Subcutaneous adipose tissue (tissue), 4 donors: ENCODE results near the gene KRT34. TPM values are rescaled to one million over a fixed set of nuclear protein-coding genes. Genes with fewer than 3 reads are reported as not detected.

Experiments
- CTCF ChIP-seq: fragments of 450-650 bp; IDR thresholded peaks from one replicate; pipeline ENCODE4 v1.5.1; 2016; ENCODE audit warnings: low read depth, mild to moderate bottlenecking, control low read depth, antibody characterized with exemption, moderate library complexity
- total RNA-seq, 4 donors: library from RNA; depleted of rRNA; stranded (reverse); fragments of >200 nt; gene quantifications; one replicate each; pipeline ENCODE4 v1.1.0, GENCODE V29; 2016

The KRT34 gene
- total RNA-seq, 4 donors from 2014 or later: not detected

- no peak for TF ChIP-seq CTCF
These were observed 48.3 kb downstream of the KRT34 start for GRCh38 chr17:41333836-41334235.

GRCh38 chr17:41333098-41333497, 49.0 kb downstream of the KRT34 start:
- no peak for TF ChIP-seq CTCF

GRCh38 chr17:41332239-41332638, 49.9 kb downstream of the KRT34 start:
- TF ChIP-seq CTCF: no peak

GRCh38 chr17:41331606-41332005, 50.5 kb downstream of the KRT34 start:
- no peak for TF ChIP-seq CTCF

- TF ChIP-seq CTCF: no peak
These were observed 52.7 kb downstream of the KRT34 start for GRCh38 chr17:41329279-41329948.

GRCh38 chr17:41328207-41328606, 53.9 kb downstream of the KRT34 start:
- TF ChIP-seq CTCF: no peak

Other genes with a start within 250 kb of the KRT34 start
- not detected for gene KRTAP4-6, start 241.8 kb downstream of the KRT34 start, total RNA-seq
- gene KRTAP4-5, start 232.5 kb downstream of the KRT34 start, total RNA-seq: not detected
- gene KRTAP4-4, start 221.6 kb downstream of the KRT34 start, total RNA-seq: not detected
- not detected for gene KRTAP4-3, start 214.1 kb downstream of the KRT34 start, total RNA-seq
- not detected for gene KRTAP4-2, start 204.1 kb downstream of the KRT34 start, total RNA-seq
- not detected for gene KRTAP4-1, start 197.4 kb downstream of the KRT34 start, total RNA-seq
- gene KRTAP9-1, start 192.4 kb downstream of the KRT34 start, total RNA-seq: not detected
- not detected for gene KRTAP9-2, start 155.7 kb downstream of the KRT34 start, total RNA-seq
- not detected for gene KRTAP9-3, start 149.9 kb downstream of the KRT34 start, total RNA-seq
- not detected for gene KRTAP9-8, start 144.3 kb downstream of the KRT34 start, total RNA-seq
- gene KRTAP9-4, start 132.6 kb downstream of the KRT34 start, total RNA-seq: not detected
- gene KRTAP9-9, start 126.9 kb downstream of the KRT34 start, total RNA-seq: not detected
- not detected for gene KRTAP9-6, start 116.9 kb downstream of the KRT34 start, total RNA-seq
- not detected for gene KRTAP9-7, start 106.6 kb downstream of the KRT34 start, total RNA-seq
- not detected for gene KRTAP29-1, start 79.5 kb downstream of the KRT34 start, total RNA-seq
- gene KRTAP16-1, start 73.0 kb downstream of the KRT34 start, total RNA-seq: not detected
- gene KRTAP17-1, start 66.6 kb downstream of the KRT34 start, total RNA-seq: not detected
- not detected for gene KRT33A, start 31.5 kb downstream of the KRT34 start, total RNA-seq
- gene KRT33B, start 12.5 kb downstream of the KRT34 start, total RNA-seq: not detected
- gene KRT31, start 15.3 kb upstream of the KRT34 start, total RNA-seq: not detected
- not detected for gene KRT37, start 42.3 kb upstream of the KRT34 start, total RNA-seq
- gene KRT38, start 58.7 kb upstream of the KRT34 start, total RNA-seq: not detected
- not detected for gene KRT32, start 85.1 kb upstream of the KRT34 start, total RNA-seq
- gene KRT35, start 98.8 kb upstream of the KRT34 start, total RNA-seq: not detected
- gene KRT36, start 107.6 kb upstream of the KRT34 start, total RNA-seq: not detected
- gene KRT13, start 123.3 kb upstream of the KRT34 start, total RNA-seq: not detected
- not detected for gene KRT15, start 136.6 kb upstream of the KRT34 start, total RNA-seq
- 1 to 10 TPM in 3 of 4 donors, not detected in 1; 1.7 to 9.6 (median 2.2) TPM for gene KRT19, start 146.0 kb upstream of the KRT34 start, total RNA-seq
- not detected for gene KRT9, start 189.8 kb upstream of the KRT34 start, total RNA-seq
- gene KRT14, start 204.6 kb upstream of the KRT34 start, total RNA-seq: 1 to 10 TPM in 2 of 4 donors, not detected in 2; 2.0 to 2.1 TPM
- 10 to 100 TPM in 2 of 4 donors, 1 to 10 TPM in 1, not detected in 1; 7.5 to 42.0 (median 30.4) TPM for gene KRT16, start 230.5 kb upstream of the KRT34 start, total RNA-seq
- not detected for gene KRT17, start 242.3 kb upstream of the KRT34 start, total RNA-seq